ENCODE results near the gene NOCT.

DNA sequence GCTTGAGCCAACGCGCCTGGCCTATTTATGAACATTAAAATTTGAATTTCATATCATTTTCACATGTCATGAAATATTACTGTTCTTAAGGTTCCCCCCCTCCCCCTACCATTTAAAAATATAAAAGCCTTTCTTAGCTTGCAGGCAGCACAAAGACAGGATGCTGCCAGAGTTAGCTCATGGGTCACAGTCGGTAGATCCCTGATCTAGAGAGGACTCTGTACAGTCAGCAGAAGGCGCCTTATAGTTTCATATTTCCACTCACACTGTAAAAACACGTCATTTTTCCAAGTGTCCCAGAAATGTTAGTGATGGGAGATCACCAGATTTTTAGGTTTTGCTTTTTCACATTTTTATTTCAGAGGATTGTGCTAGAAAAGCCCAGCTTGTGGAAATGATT lies 12.2 kb downstream of the NOCT start:
- no peak for TF ChIP-seq EZH2 (IDR thresholded peaks at IDR 0.05)
- TF ChIP-seq, protein P1, sequence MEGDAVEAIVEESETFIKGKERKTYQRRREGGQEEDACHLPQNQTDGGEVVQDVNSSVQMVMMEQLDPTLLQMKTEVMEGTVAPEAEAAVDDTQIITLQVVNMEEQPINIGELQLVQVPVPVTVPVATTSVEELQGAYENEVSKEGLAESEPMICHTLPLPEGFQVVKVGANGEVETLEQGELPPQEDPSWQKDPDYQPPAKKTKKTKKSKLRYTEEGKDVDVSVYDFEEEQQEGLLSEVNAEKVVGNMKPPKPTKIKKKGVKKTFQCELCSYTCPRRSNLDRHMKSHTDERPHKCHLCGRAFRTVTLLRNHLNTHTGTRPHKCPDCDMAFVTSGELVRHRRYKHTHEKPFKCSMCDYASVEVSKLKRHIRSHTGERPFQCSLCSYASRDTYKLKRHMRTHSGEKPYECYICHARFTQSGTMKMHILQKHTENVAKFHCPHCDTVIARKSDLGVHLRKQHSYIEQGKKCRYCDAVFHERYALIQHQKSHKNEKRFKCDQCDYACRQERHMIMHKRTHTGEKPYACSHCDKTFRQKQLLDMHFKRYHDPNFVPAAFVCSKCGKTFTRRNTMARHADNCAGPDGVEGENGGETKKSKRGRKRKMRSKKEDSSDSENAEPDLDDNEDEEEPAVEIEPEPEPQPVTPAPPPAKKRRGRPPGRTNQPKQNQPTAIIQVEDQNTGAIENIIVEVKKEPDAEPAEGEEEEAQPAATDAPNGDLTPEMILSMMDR (IDR thresholded peaks at IDR 0.05) = no peak
- TF ChIP-seq EZH2phosphoT487 (IDR thresholded peaks at IDR 0.05) = no peak
